Tibial nerve (tissue), 4 donors: ENCODE measurements around the gene MADD. TPM values are rescaled to one million over a fixed set of nuclear protein-coding genes. Genes with fewer than 3 reads are reported as not detected.

Experiments used
- DNase-seq, 2 donors: peaks; one replicate each; pipeline ENCODE4 v3.0.0-alpha.2; 2019; ENCODE audit warnings: low spot score in 2 of 2
- H3K27ac ChIP-seq, 4 donors: fragments of 200-600 bp; sonication (generic) in 3 of 4; one replicate each; pipeline ENCODE4 v1.5.1; 2017 to 2019; ENCODE audit warnings: mild to moderate bottlenecking in 1 of 4
- H3K27me3 ChIP-seq, 2 donors: fragments of 200-600 bp; sonication (generic) in 1 of 2; one replicate each; pipeline versions ENCODE4 v1.5.1 to v1.6.0; 2017 to 2019
- H3K36me3 ChIP-seq, 3 donors: fragments of 200-600 bp; sonication (generic); one replicate each; pipeline ENCODE4 v1.5.1; 2018 to 2019
- H3K4me1 ChIP-seq, 4 donors: fragments of 200-600 bp; sonication (generic) in 3 of 4; one replicate each; pipeline ENCODE4 v1.5.1; 2017 to 2019
- H3K4me3 ChIP-seq, 4 donors: fragments of 200-600 bp; sonication (generic) in 3 of 4; one replicate each; pipeline ENCODE4 v1.5.1; 2017 to 2019; ENCODE audit warnings: mild to moderate bottlenecking in 1 of 4, moderate library complexity in 1 of 4
- H3K9me3 ChIP-seq, 4 donors: fragments of 200-600 bp; sonication (generic) in 3 of 4; one replicate each; pipeline ENCODE4 v1.5.1; 2017 to 2019
- EP300 ChIP-seq, 2 donors: sonication (generic); formaldehyde crosslinking; IDR thresholded peaks; one replicate each; pipeline ENCODE4 v1.6.1; 2017; ENCODE audit warnings: antibody characterized with exemption in 2 of 2, mild to moderate bottlenecking in 1 of 2
- POLR2A ChIP-seq, 2 donors: fragments of 450-650 bp; IDR thresholded peaks; one replicate each; pipeline ENCODE4 v1.6.1; 2017; ENCODE audit warnings: antibody characterized with exemption in 2 of 2, mild to moderate bottlenecking in 2 of 2, moderate library complexity in 2 of 2
- WGBS, 2 donors: methylation state at CpG; one replicate each; pipeline ENCODE4 v1.1.5; 2018; 5-methylcytosine and 5-hydroxymethylcytosine counted together
- total RNA-seq, 4 donors: library from RNA; depleted of rRNA; stranded (reverse); fragments of >200 nt; gene quantifications; one replicate each; pipeline ENCODE4 v1.1.0, GENCODE V29; 2016
- TF ChIP-seq, protein P1 (sequence below), 5 experiments: fragments of 200-600 bp in 3 of 5; fragments of 450-650 bp in 2 of 5; sonication (generic) in 3 of 5; IDR thresholded peaks; one replicate each; pipeline ENCODE4 v1.5.1; 2016 to 2019; ENCODE audit warnings: antibody characterized with exemption in 5 of 5, mild to moderate bottlenecking in 3 of 5, moderate library complexity in 2 of 5

Gene MADD
- total RNA-seq, 4 donors from 2014 or later, result 41.9 to 68.0 (median 52.2) TPM

DNA sequence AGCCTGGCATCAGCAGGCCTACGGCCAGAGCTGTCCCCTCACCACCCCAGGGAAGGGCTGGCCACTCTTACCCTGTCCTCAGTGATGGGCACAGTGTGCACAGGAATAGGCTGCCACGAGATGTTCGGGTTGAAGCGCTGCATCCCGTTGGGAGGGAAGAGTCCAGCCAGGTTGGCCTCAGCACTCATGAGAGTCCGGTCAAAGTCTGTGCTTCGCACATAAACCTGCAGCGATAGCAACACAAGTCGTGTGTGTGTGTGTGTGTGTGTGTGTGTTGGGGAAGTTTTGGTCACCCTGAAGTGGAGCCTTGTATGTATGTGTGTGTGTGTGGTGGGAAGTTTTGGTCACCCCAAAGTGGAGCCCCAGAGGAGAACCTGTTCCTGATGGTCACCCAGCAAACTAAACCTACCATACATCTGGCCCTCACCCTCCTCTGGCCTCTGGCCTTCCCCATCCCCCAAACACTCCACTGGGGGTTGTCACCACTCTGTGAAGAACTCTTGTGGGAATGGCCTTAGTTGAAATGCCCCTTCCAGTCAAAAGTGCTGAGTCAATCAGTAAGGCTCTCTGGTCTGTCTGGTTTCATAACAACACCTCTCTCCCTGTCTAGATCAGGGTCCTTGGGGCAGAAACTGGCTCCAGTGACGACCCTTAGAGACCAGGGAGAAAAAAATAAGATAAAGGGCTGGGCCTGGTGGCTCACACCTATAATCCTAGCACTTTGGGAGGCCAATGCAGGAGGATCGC is 24.1 kb upstream of the MADD start:
- TF ChIP-seq POLR2A (IDR thresholded peaks at IDR 0.05), result no peak
- TF ChIP-seq EP300 (IDR thresholded peaks at IDR 0.05), result no peak
- TF ChIP-seq, protein P1, sequence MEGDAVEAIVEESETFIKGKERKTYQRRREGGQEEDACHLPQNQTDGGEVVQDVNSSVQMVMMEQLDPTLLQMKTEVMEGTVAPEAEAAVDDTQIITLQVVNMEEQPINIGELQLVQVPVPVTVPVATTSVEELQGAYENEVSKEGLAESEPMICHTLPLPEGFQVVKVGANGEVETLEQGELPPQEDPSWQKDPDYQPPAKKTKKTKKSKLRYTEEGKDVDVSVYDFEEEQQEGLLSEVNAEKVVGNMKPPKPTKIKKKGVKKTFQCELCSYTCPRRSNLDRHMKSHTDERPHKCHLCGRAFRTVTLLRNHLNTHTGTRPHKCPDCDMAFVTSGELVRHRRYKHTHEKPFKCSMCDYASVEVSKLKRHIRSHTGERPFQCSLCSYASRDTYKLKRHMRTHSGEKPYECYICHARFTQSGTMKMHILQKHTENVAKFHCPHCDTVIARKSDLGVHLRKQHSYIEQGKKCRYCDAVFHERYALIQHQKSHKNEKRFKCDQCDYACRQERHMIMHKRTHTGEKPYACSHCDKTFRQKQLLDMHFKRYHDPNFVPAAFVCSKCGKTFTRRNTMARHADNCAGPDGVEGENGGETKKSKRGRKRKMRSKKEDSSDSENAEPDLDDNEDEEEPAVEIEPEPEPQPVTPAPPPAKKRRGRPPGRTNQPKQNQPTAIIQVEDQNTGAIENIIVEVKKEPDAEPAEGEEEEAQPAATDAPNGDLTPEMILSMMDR (IDR thresholded peaks at IDR 0.05), result no peak

DNA sequence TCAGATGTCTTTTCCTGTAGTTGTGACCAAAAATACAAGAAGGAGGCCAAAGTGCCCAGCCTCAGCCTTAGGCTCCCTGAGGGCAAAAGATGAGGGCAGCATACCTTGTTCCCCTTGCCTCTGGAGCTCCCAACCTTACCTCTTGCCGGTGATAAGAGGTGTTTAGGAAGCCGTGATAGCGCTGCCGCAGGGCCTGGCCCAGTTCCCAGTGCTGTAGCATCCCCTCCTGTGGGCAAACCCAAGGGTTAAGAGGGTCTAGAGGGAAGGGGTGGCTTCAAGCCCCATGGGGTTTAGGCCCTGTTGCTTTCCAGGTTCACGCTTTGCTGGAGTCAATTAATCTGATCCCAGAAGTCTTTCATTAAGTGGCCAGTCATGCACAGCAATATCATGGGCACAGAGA is 22.4 kb upstream of the MADD start:
- Histone ChIP-seq H3K27ac (peak overlapping the region in 1 of 4 donors; percentile 94), H3K4me3 (peak overlapping the region in 2 of 4 donors; percentile 70 to 75), H3K9me3 (no peaks in the 10 kb centered on the region), H3K27me3 (no peaks in the 10 kb centered on the region), H3K4me1 (peaks cover 0 to 39% (median 18%) of the 10 kb centered on the region in 4 donors), H3K36me3 (peaks cover 0 to 46% (median 17%) of the 10 kb centered on the region in 3 donors)
- DNase-seq, result no peak
- no peak for TF ChIP-seq EP300 (IDR thresholded peaks at IDR 0.05)
- TF ChIP-seq, protein P1 (IDR thresholded peaks at IDR 0.05), result no peak
- TF ChIP-seq POLR2A (IDR thresholded peaks at IDR 0.05), result no peak
- WGBS, 2 donors, result 72 to 93% methylated on average over 5 of the region's 5 CpGs

More for the DNA sequence above, 24.1 kb upstream of the MADD start:
- no peaks in the 10 kb centered on the region for H3K27me3 ChIP-seq
- peaks cover 0 to 39% (median 18%) of the 10 kb centered on the region in 4 donors for H3K4me1 ChIP-seq
- 91% methylated on average over 11 of the region's 11 CpGs for WGBS, 2 donors
- no peak for DNase-seq
- H3K36me3 ChIP-seq, result peaks cover 0 to 63% (median 18%) of the 10 kb centered on the region in 3 donors
- no peak overlapping the region for H3K4me3 ChIP-seq
- no peaks in the 10 kb centered on the region for H3K9me3 ChIP-seq
- H3K27ac ChIP-seq, result peak overlapping the region in 2 of 4 donors; percentile 17 to 31

DNA sequence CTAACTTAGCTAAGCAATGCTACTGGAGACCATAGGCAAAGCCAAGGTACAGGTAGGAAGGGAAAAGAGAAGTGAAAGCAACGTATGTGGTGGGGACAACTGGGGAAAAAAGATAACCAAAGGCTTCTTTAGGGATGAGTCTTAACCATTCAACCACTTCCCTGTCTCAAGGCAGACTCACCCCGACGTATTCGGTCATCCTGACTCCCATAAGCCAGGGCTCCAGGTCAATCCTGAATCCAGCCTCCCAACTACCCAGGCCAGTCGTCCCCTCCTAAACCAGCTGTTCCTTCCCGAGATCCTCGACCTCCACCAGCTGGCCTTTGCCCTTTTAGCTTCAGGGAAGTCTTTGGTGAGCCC is 21.6 kb upstream of the MADD start:
- 0 to 3% methylated on average over 7 of the region's 7 CpGs for WGBS, 2 donors
- Histone ChIP-seq H3K27ac (peak overlapping the region; percentile 60 to 94 (median 84)), H3K27me3 (no peaks in the 10 kb centered on the region), H3K36me3 (peaks cover 0 to 38% (median 11%) of the 10 kb centered on the region in 3 donors), H3K9me3 (no peaks in the 10 kb centered on the region), H3K4me3 (peak overlapping the region; percentile 64 to 75 (median 68)), H3K4me1 (peaks cover 0 to 44% (median 18%) of the 10 kb centered on the region in 4 donors)
- no peak for TF ChIP-seq EP300 (IDR thresholded peaks at IDR 0.05)
- no peak for TF ChIP-seq POLR2A (IDR thresholded peaks at IDR 0.05)
- TF ChIP-seq, protein P1 (IDR thresholded peaks at IDR 0.05), result no peak
- DNase-seq, result no peak

DNA sequence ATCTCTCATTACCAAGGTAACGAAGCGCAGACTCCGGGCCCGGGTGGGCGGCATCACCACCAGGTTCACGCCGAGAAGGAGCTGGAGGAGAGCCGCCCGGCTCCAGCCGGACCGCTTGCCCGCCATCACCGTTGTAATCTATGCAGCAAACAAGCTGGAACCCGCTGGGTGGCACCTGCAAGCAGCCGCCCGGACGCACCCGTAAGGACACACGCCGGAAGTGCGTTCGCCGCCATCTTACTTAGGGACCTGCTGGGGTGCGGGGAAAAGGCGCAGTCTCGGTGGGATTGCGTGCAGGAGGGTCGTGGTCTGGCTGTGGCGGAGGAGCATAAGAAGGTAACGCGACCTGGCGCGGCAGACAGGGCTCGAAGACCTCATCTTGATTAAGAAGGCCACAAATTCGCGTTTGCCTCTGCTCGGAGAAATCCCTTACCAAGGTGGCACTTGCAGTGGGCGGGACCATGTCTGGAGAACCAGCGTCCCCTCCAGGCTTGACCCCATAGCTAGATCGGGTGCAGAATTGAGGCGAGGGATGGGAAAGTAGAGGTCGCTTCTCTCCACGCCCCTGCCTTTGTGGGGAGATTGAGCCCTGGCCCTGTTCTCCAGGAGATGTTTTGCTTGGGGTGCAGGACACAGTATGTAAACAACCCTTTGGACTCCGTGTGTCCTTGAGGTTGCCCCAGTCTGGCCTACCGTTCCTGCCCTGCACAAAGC is 21.1 kb upstream of the MADD start, which contains the start of gene ACP2:
Gene ACP2 (minus strand): TSS at position 151 of the 714 bp plus-strand sequence. CDS start 25 bp downstream, at position 126.
- TF ChIP-seq POLR2A (IDR thresholded peaks at IDR 0.05) (peak; percentile 34 to 55), EP300 (IDR thresholded peaks at IDR 0.05) (peak; percentile 24 to 89)
- TF ChIP-seq, protein P1 (IDR thresholded peaks at IDR 0.05), result peak in 2 of 5 experiments; percentile 20 to 52
- Histone ChIP-seq H3K4me1 (peaks cover 0 to 50% (median 22%) of the 10 kb centered on the region in 4 donors), H3K9me3 (no peaks in the 10 kb centered on the region), H3K27me3 (no peaks in the 10 kb centered on the region), H3K4me3 (peak within 1 kb of the TSS; percentile 64 to 75 (median 68)), H3K36me3 (peaks cover 0 to 33% (median 6%) of the 10 kb centered on the region in 3 donors), H3K27ac (peak within 1 kb of the TSS; percentile 60 to 94 (median 84))
- WGBS, 2 donors, result 0% methylated on average over 39 to 44 of the region's 45 CpGs
- DNase-seq, result peak; percentile 81 to 84
